Activated CD4-positive, alpha-beta memory T cell treated with anti-CD3 and anti-CD28 coated beads for 36 hours (primary cell): ENCODE data around the gene RMC1. TPM values are rescaled to one million over a fixed set of nuclear protein-coding genes. Genes with fewer than 3 reads are reported as not detected.
"Not testable (repeated sequence)": the region's sequence is repeated elsewhere in the genome, so short reads cannot be mapped to it uniquely, and the experiment has no call there.

Source experiments
- CTCF ChIA-PET: fragments of 350-600 bp; sonication (Branson Sonifier 250); formaldehyde crosslinking; loops from one replicate; lab custom pipeline; 2021; ENCODE audit warnings: antibody characterized with exemption, inconsistent platforms; lab: Charles Lee
- POLR2A ChIA-PET: fragments of 350-600 bp; sonication (Branson Sonifier 250); formaldehyde crosslinking; loops from one replicate; lab custom pipeline; 2021; ENCODE audit warnings: antibody characterized with exemption; lab: Charles Lee
- DNase-seq: peaks from one replicate; pipeline ENCODE4 v3.0.0-alpha.2; 2020
- H3K27ac Mint-ChIP-seq: one replicate; pipeline ENCODE4 v1.8.0; 2021; ENCODE audit warnings: mixed read lengths
- H3K27me3 Mint-ChIP-seq: one replicate; pipeline ENCODE4 v1.8.0; 2021; ENCODE audit warnings: mixed read lengths
- H3K36me3 Mint-ChIP-seq: one replicate; pipeline ENCODE4 v1.8.0; 2021; ENCODE audit warnings: mixed read lengths
- H3K4me1 Mint-ChIP-seq: one replicate; pipeline ENCODE4 v1.8.0; 2021; ENCODE audit warnings: low read depth, mixed read lengths
- H3K4me3 Mint-ChIP-seq: one replicate; pipeline ENCODE4 v1.8.0; 2021; ENCODE audit warnings: mild to moderate bottlenecking, mixed read lengths
- H3K9me3 Mint-ChIP-seq: one replicate; pipeline ENCODE4 v1.8.0; 2021; ENCODE audit warnings: mixed read lengths
- intact Hi-C: fragments of 100-400 bp; cut with micrococcal nuclease; formaldehyde crosslinking; loops from one replicate; pipeline ENCODE4 v1.15.1; 2023
- total RNA-seq, 2 experiments: library from RNA; stranded (reverse); gene quantifications; one replicate each; pipeline ENCODE4 v1.2.3, GENCODE V29; 2021

The RMC1 gene
- total RNA-seq, 2 experiments from 2014 or later: 47.6 to 48.6 TPM

DNA sequence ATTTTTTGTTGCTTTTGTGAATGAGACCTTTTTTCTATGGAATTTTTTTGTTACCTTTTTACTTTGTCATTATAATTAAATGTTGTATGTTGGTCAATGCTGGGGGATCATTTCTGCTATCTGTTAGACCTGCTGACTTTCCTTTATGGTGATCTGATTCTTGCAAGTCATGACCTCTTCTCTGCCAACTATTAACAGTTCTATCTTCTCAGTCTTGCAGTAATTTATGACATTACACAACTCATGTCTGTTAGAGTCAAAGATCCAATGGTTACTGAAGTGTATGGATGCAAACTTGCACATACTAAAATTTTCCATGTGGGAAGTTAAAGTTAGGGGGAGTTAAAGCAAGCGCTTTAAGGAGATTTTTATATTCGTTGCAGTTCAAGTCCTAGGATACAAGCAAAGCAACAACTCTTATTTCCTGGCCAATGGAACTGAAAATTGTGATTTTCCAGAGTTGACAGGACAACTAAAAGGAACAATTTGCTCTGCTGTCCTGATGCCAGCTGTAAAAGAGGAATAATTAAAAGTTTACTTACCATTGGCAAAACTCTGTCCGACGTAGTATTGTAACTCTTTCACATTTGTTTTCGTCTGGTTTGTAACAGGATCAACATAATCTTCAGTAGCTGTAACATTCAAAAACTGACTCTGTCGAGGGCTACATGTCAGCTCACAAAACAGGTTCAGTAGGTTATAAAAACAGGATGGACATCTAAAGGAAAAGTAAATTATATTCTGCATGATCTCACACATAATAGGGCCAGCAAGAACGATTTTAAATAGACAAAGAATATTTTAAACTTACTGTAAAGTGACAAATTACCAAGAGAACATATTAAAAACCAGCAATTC lies 65.2 kb downstream of the RMC1 start:
- H3K36me3 Mint-ChIP-seq: peaks cover 49% of the 10 kb centered on the region
- H3K27ac Mint-ChIP-seq: no peak overlapping the region
- no peak for DNase-seq
- CTCF ChIA-PET: interaction anchor here (1.3 kb wide), 1 partner anchor 52 kb away, joined by 3 read pairs; no protein-coding TSS in a partner anchor
- intact Hi-C loops: no loop called here
- H3K4me1 Mint-ChIP-seq: peaks cover 21% of the 10 kb centered on the region
- H3K27me3 Mint-ChIP-seq: no peaks in the 10 kb centered on the region
- H3K4me3 Mint-ChIP-seq: no peak overlapping the region
- no peaks in the 10 kb centered on the region for H3K9me3 Mint-ChIP-seq
- POLR2A ChIA-PET: no interaction called here

DNA sequence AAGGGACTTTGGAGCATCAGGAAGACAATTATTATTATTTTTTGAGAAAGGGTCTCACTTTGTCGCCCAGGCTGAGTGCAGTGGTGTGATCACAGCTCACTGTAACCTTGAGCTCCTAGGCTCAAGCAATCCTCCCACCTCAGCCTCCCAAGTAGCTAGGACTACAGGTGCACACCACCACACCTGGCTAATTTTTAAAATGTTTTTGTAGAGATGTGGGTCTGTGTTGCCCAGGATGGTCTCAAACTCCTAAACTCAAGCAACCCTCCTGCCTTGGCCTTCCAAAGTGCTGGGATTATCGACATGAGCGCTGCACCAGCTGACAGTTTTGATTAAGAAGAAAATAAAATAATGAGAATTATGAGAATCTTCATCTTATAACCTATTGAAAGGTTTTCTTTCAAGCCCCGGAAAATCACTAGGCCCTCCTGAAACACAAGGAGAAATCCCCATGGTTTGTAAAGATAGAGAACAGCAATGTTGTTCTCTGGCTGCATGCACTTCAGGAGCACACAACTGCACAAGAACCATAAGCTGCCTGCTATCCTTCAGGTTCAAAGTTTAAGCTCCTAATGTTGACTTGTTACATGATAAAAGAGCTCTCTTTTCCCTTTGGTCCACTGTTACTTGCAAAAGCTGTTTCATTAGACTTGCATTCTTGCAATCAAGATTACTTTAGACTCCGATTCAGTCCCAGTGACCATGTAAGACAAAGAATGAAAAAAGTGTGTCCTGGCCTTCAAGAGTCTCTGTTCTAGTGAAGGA lies 66.2 kb downstream of the RMC1 start:
- Mint-ChIP-seq H3K27me3 (no peaks in the 10 kb centered on the region), H3K4me1 (peaks cover 26% of the 10 kb centered on the region), H3K27ac (no peak overlapping the region), H3K36me3 (peaks cover 46% of the 10 kb centered on the region), H3K4me3 (no peak overlapping the region), H3K9me3 (no peaks in the 10 kb centered on the region)
- intact Hi-C loops: no loop called here
- DNase-seq: no peak
- ChIA-PET POLR2A (no interaction called here), CTCF (interaction anchor here (0.7 to 1.3 kb wide), 2 partner anchors 16 to 53 kb away, joined by 3 read pairs; no protein-coding TSS in a partner anchor)

DNA sequence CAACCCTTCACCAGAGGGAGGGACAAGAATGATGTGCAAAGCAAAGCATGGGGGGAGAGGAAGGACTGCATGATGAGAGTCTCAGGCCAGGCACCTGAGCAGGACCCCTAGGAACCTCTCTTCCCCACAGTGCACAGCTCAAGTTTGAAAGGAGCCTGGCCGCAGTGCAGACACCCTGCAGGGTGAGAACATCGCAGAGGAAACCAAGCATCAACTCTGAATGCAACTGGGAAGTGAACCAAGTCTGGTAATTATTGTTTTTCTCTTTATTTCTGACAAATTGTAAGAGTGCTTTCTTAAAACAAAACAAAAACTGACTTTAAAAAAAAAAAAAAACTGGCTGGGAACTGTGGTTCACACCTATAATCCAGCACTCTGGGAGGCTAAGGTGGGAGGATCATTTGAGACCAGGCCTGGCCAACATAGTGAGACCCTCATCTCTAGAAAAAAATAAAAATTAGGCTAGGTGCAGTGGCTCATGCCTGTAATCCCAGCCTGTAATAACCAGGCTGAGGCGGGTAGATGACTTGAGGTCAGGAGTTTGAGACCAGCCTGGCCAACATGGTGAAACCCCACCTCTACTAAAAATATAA lies 67.7 kb downstream of the RMC1 start:
- ChIA-PET CTCF (interaction anchor here (1.1 to 2.2 kb wide), 2 partner anchors 55 to 439 kb away, joined by 4 to 12 read pairs; no protein-coding TSS in a partner anchor), POLR2A (no interaction called here)
- Mint-ChIP-seq H3K9me3 (no peaks in the 10 kb centered on the region), H3K4me3 (no peak overlapping the region), H3K4me1 (peaks cover 37% of the 10 kb centered on the region), H3K27ac (no peak overlapping the region), H3K27me3 (no peaks in the 10 kb centered on the region), H3K36me3 (peaks cover 46% of the 10 kb centered on the region)
- no peak for DNase-seq
- intact Hi-C loops: no loop called here

DNA sequence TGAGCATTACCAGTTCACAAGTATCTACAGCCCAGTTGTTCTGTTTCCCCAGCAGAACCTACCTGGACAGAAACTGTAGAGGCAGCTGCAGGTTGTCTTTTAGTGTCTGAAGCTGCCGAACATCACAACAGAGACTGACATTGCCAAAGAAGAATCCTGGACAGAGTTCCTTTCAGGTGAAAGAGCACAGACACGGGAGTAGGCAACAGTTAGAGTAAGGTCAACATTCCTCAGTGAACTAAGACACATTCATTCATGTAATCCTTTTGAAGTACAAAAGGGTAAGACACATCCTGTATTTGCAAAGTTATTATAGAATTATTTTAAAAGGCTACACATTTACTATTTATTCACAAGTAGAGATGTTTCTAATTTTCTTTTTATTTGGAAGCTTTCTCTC lies 68.7 kb downstream of the RMC1 start:
- intact Hi-C loops: no loop called here
- POLR2A ChIA-PET: no interaction called here
- Mint-ChIP-seq H3K9me3 (no peaks in the 10 kb centered on the region), H3K36me3 (peaks cover 48% of the 10 kb centered on the region), H3K4me1 (peaks cover 43% of the 10 kb centered on the region), H3K27me3 (no peaks in the 10 kb centered on the region), H3K4me3 (no peak overlapping the region), H3K27ac (no peak overlapping the region)
- CTCF ChIA-PET: interaction anchor here (1.1 to 2.2 kb wide), 3 partner anchors 53 to 440 kb away, joined by 4 to 12 read pairs (median 4); no protein-coding TSS in a partner anchor
- DNase-seq: no peak

DNA sequence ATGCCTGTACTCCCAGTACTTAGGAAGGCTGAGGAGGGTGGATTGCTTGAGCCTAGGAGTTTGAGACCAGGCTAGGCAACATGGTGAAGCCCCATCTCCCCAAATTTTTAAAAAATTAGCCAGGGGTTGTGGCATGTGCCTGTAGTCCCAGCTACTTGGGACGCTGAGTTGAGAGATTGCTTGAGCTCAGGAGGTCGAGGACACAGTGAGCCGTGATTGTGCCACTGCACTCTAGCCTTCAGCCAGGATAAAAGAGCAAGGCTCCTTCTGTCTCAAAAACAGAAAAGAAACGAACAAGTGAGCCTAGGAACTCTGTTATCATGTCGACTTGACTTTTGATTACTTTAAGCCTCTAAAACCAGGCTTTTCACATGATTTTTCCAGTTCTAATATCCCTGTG lies 69.3 kb downstream of the RMC1 start:
- Mint-ChIP-seq H3K4me3 (no peak overlapping the region), H3K36me3 (peaks cover 42% of the 10 kb centered on the region)
- intact Hi-C loops: no loop called here

DNA sequence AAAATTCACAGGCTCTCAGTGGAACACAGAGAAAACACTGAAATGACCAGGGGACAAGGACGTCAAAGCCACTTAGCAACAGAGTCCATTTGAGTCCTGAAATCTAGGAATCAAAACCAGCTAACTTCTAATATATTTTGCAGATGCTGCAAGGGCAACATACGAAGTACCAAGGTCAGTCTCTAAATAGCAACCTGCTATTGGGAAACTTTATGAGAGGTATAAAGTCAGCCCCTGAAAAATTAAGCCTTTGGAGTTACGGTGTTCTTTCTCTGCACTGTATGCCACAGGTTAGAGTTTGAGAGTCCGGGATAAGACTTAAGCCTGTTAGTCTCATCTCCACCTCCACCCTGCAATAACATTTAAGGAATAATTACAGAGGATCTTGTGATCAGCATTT lies 69.7 kb downstream of the RMC1 start:
- ChIA-PET POLR2A (no interaction called here), CTCF (interaction anchor here (1.3 kb wide), 1 partner anchor 52 kb away, joined by 4 read pairs; no protein-coding TSS in a partner anchor)
- H3K9me3 Mint-ChIP-seq: no peaks in the 10 kb centered on the region
- no peak for DNase-seq
- peak overlapping the region; percentile 88 for H3K27ac Mint-ChIP-seq
- intact Hi-C loops: no loop called here
- H3K4me1 Mint-ChIP-seq: peaks cover 43% of the 10 kb centered on the region
- H3K4me3 Mint-ChIP-seq: no peak overlapping the region
- H3K36me3 Mint-ChIP-seq: peaks cover 40% of the 10 kb centered on the region
- no peaks in the 10 kb centered on the region for H3K27me3 Mint-ChIP-seq

More for the DNA sequence above, 69.3 kb downstream of the RMC1 start:
- Mint-ChIP-seq H3K27ac (no peak overlapping the region), H3K27me3 (no peaks in the 10 kb centered on the region), H3K9me3 (no peaks in the 10 kb centered on the region), H3K4me1 (peaks cover 43% of the 10 kb centered on the region)
- POLR2A ChIA-PET: no interaction called here
- no peak for DNase-seq
- CTCF ChIA-PET: interaction anchor here (1.3 to 2.2 kb wide), 2 partner anchors 52 to 57 kb away, joined by 4 to 12 read pairs; no protein-coding TSS in a partner anchor

DNA sequence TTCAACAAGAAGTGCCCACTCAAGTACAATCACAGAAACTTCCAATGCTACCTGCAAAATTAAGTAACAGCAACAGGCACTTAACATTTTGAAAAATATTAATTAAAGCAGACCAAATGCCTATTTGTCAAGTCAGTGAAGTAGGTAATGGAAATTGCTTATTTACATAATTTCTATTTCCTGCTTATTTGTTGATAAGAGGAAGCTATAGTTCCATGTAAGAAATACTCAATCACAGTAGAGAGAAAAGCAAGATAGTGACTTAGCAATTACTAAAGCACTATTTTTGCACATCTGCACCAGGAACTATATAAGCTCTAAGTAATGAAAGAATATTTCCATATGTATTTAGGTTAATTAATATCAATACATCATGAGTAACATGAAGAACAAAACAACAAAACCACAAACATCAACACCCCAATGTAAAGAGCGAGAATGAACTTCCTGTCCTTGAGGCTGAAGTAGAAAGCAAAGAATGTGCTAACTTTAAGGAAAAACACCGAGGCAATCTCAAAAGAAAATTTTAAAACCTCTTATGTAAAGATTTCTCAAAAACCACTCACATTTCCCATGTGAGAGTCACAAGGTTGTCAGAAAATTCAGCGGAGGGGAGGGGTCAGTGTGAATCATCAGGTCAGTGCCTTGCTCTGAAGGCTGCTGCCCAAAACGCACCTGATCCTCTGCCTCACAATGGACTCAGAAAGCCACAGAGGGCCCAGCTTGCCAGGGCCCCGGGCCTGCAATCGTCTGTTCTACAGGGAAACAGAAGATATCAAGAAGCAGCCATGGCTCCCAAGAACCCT lies 70.5 kb downstream of the RMC1 start:
- H3K27ac Mint-ChIP-seq: peak overlapping the region; percentile 88
- H3K27me3 Mint-ChIP-seq: no peaks in the 10 kb centered on the region
- no peaks in the 10 kb centered on the region for H3K9me3 Mint-ChIP-seq
- H3K36me3 Mint-ChIP-seq: peaks cover 35% of the 10 kb centered on the region
- intact Hi-C loops: loop anchor here (1.0 to 2.0 kb wide), 2 partner anchors 12 to 71 kb away; partner anchors contain the start of genes NPC1 and RMC1
- peak overlapping the region; percentile 43 for H3K4me3 Mint-ChIP-seq
- CTCF ChIA-PET: interaction anchor here (0.9 kb wide), 1 partner anchor 14 kb away, joined by 3 read pairs; no protein-coding TSS in a partner anchor
- peak; percentile 73 for DNase-seq
- peaks cover 50% of the 10 kb centered on the region for H3K4me1 Mint-ChIP-seq
- POLR2A ChIA-PET: no interaction called here

DNA sequence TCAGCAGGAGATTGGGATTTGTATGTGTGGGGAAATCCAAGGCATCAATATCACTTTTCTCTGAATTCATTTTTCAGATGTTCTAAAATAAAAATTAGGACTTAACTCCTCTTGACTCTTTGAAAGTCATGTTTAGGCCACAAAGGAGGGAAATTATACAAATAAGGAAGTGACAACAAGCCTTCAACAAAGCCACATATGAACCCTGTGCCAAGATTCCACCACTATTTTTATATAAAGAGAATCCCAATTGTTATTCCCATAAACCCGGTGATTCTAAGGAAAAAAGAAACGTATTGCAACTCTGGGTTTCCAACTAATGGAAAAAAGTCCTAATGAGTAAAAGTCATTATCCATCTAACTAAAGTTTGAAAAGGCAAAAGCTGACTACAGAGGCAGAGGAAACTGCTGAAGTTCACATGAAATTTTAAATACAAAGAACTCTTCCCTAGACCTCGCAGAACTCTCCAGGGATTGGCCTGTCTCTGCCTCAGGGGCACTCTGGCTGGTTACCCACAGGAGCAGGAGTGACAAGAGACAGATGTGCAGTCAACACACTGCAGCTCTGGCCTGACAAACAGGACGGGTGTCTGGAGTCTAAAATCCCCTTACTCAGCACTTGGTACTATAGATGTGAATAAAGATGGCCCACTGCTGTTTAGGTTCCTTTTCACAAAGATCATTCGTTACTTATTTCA lies 71.4 kb downstream of the RMC1 start:
- POLR2A ChIA-PET: interaction anchor here (0.9 kb wide), 1 partner anchor 11 kb away, joined by 3 read pairs; no protein-coding TSS in a partner anchor
- intact Hi-C loops: loop anchor here (1.0 to 2.0 kb wide), 2 partner anchors 12 to 72 kb away; partner anchors contain the start of genes NPC1 and RMC1
- H3K4me3 Mint-ChIP-seq: no peak overlapping the region
- DNase-seq: no peak
- H3K4me1 Mint-ChIP-seq: peaks cover 57% of the 10 kb centered on the region
- CTCF ChIA-PET: interaction anchor here (0.9 to 1.0 kb wide), 2 partner anchors 11 to 12 kb away, joined by 3 to 4 read pairs; no protein-coding TSS in a partner anchor
- peak overlapping the region; percentile 88 for H3K27ac Mint-ChIP-seq
- no peaks in the 10 kb centered on the region for H3K27me3 Mint-ChIP-seq
- no peaks in the 10 kb centered on the region for H3K9me3 Mint-ChIP-seq
- peaks cover 31% of the 10 kb centered on the region for H3K36me3 Mint-ChIP-seq

DNA sequence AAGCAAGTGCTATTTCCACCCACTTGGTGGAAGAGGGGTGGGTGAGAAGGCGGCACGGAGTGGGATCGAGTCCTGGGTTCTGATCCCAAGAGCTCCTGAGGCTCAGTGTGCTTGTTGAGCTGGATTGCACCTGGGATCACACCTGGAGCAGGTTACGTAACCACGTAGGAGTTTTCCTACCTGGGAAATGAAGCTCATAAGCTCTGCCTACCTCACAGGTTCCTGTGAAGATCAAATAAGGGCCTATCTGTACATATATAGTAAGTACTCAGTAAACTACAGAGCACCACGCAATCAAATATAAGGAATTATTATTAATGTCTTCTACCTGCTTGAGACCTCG lies 72.0 kb downstream of the RMC1 start:
- Mint-ChIP-seq H3K27ac (peak overlapping the region; percentile 88), H3K4me3 (no peak overlapping the region), H3K9me3 (no peaks in the 10 kb centered on the region), H3K36me3 (peaks cover 28% of the 10 kb centered on the region), H3K27me3 (no peaks in the 10 kb centered on the region), H3K4me1 (peaks cover 62% of the 10 kb centered on the region)
- ChIA-PET CTCF (interaction anchor here (0.9 to 1.0 kb wide), 2 partner anchors 10 to 12 kb away, joined by 3 to 4 read pairs; no protein-coding TSS in a partner anchor), POLR2A (interaction anchor here (0.9 kb wide), 1 partner anchor 10 kb away, joined by 3 read pairs; no protein-coding TSS in a partner anchor)
- intact Hi-C loops: loop anchor here (2.0 kb wide), 1 partner anchor 72 kb away; the partner anchor contains the start of gene RMC1
- DNase-seq: no peak

DNA sequence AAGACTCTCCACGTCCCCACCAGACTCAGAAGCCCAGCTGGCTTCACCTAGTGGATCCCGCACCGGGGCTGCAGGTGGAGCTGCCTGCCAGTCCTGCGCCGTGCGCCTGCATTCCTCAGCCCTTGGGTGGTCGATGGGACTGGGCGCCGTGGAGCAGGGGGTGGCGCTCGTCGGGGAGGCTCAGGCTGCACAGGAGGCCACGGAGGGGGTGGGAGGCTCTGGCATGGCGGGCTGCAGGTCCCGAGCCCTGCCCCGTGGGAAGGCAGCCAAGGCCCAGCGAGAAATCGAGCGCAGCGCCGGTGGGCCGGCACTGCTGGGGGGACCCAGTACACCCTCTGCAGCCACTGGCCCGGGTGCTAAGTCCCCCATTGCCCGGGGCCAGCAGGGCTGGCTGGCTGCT lies 74.2 kb downstream of the RMC1 start:
- Mint-ChIP-seq H3K4me1 (peaks cover 71% of the 10 kb centered on the region), H3K36me3 (peaks cover 22% of the 10 kb centered on the region)
- CTCF ChIA-PET: interaction anchor here (1.2 kb wide), 1 partner anchor 61 kb away, joined by 4 read pairs; no protein-coding TSS in a partner anchor
- H3K27ac Mint-ChIP-seq, H3K4me3 Mint-ChIP-seq, intact Hi-C loops, H3K9me3 Mint-ChIP-seq, DNase-seq, POLR2A ChIA-PET, H3K27me3 Mint-ChIP-seq: not testable (repeated sequence)
